HG02970 (cell line): Measurements from ENCODE around the gene ITIH6.
"Not testable (repeated sequence)": the region's sequence is repeated elsewhere in the genome, so short reads cannot be mapped to it uniquely, and the experiment has no call there.

Source experiments
- ATAC-seq: cut with Tn5 transposase; IDR thresholded peaks from one replicate; pipeline ENCODE4 v1.9.1; 2021; ENCODE audit warnings: mild to moderate bottlenecking, moderate library complexity, moderate number of reproducible peaks; ENCODE audit not compliant: unreplicated experiment, low FRiP score

The ITIH6 gene

DNA sequence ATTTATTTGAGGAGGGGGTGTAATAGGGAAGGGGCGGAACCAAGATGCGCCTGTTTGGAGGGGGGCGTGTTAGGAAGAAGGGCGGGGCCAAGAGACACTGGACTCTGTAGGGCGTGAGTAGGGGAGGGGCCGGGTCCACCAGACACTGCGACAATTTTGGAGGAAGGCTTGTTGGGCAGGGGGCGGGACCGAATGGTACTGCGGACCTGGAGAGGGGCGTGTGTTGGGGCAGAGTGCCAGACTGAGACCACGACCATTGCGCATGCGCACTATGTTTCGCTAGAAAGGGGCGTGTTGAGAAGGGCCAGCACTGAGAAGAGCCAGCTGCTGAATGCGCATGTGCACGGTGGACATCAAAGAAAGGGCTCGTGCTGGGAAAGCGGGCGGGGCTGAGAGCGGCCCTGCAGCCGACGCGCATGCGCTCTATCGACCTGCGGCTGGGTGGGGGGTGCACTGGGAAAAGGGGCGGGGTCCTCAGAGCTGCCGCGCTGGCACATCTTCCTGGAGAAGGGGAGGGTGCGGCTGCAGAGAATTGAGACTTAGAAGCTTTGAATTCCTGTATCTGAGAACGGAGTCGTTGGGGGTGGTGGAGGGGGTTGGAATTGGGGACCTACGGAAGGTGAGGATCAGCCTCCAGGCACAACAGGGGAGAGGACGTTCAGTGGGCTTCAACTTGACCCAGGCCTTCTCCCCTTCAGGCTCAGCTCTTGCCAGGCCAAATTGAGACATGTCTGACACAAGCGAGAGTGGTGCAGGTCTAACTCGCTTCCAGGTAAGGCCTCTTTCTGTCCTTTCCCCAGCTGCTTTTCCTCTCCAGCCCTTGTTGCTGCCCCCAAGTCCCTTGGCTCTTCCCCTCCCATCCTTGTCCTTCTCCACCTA lies 10.8 kb upstream of the ITIH6 start:
- ATAC-seq, result peak; percentile 89

DNA sequence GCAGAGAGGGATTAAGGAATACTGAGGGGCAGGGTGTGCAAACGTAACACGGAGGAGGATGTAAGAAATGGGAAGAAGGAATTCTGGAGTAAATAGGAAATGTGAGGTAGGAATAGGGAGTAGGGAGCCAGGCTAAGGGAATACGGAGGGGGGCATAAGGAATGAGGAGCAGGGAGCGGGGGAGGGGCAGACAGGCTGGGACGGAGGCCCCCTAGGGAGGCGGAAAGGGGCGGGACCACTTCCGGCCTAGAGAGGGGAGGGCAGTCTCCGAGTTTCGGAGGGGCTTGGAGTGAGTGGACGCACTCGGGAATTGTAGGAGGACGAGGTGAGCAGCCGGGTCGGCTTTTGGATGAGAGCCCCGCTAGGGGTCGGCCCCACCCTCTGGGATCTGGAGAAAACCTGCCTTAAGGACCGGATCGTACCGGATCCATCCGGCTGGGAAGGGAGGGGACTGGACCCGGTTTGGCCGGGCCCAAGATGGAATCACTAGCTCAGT lies 10.1 kb upstream of the ITIH6 start:
- peak; percentile 14 for ATAC-seq

DNA sequence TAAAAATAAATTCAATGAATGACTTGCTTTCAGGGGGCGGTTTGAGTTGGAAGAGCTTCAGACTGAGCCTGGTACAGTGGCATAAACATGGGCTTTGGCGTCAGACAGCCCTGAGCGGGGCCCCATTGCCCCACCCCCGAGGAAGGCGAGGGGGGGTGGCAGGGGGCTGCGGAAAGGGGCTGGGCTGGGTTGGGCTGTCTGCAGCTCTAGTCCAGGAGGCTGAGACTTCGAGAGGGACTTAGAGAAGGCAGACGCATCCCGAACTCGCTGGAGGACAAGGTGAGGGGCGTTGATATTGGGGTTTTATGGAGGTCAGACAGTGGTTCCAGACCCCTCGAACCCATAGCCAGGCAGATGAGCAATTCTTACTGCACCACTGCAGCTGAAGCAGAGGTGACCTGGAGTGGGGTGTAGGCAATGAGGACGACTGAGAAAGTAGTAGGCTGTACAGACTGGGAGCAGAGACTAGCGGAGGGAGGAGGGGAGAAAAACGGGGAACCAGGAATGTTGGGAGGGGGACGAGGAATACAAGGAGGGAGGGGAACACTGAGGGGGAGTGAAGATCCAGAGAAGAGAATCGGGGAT lies 9.6 kb upstream of the ITIH6 start, which contains the start of gene MAGED2:
Gene MAGED2 (plus strand): TSS at position 222 of the 585 bp plus-strand sequence. CDS start 1,587 bp downstream, outside the sequence.
- ATAC-seq, result no peak

GRCh38 chrX:54799046-54799445 lies 991 bp upstream of the ITIH6 start:
- no peak for ATAC-seq

- no peak for ATAC-seq
Observed at GRCh38 chrX:54794795-54795194, 3.3 kb downstream of the ITIH6 start.

GRCh38 chrX:54794028-54794427 lies 4.0 kb downstream of the ITIH6 start:
- ATAC-seq, result no peak

DNA sequence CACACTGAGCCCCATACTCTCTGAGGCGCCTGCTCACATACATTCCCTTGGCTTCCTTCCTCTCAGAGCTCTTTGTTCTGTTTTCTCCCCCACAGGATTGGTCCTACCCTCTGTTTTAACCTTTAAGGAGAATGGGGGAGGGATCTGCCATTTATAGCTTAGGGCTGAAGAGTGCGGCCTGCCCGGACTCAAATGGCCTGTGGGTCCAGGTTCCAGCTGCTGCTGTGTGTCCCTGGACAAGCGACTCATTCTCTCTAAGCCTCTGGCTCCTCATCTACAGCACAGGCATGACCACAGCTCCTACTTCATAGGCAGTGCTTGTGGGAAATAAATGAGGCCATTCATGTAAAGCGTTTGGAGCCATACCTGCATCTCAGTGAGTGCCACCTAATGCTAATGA lies 8.7 kb downstream of the ITIH6 start:
- ATAC-seq, result not testable (repeated sequence)

DNA sequence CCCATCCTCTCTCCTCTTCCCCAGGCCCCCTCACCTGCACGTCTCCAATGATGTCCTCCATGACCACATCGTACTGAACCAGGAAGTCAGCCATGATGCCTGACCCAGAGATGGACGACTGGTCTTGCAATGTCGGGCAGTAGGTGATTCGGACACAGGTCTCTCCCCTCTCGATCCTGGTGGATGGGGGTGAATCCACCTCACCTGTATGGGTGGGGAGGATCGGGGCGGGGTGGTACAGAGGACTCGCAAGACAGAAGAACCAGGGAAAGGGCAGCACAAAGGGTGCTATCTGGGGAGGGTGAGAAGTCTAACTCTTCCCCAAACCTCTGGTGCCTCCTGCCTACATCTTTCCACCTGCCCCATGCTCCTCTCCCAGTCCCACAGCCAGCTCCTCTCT lies 9.6 kb downstream of the ITIH6 start:
- ATAC-seq, result no peak

DNA sequence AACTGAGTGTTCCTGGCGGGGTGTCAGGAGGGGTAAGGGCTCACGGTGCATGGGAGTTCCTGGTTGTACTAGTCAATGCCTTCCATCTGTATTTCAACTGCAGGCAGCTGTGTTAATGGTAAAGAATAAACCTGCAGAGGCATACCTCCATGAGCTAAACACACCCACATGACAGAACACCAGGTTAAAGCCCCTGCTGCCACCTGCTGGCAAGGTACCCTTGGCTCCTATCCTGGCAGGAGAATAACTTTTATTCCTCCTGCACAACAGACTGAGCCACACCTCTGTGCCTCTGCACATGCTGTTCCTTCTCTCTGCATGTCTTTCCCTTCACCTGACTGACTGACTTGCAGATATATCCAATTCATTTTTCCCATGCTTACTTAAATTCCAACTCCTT lies 11.1 kb downstream of the ITIH6 start:
- no peak for ATAC-seq

DNA sequence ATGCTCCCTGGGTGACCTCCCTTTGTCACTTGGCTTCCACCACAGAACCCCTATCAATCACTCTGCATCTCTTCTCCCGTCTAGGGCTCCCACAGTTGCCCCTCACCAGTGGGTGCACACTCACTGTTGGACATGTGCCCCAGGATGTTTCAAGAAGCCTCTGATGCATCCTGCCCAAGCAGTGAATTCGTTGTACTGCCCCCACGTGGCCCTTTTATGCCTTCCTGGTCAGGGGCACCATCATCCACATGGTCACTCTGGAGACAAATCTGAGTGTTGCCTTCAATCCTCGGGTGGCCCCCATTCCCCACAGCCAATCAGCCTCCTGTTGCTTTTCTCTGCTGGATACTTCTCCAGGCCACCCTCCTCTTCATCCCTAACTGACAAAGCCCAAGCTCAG lies 12.2 kb downstream of the ITIH6 start:
- ATAC-seq, result no peak

DNA sequence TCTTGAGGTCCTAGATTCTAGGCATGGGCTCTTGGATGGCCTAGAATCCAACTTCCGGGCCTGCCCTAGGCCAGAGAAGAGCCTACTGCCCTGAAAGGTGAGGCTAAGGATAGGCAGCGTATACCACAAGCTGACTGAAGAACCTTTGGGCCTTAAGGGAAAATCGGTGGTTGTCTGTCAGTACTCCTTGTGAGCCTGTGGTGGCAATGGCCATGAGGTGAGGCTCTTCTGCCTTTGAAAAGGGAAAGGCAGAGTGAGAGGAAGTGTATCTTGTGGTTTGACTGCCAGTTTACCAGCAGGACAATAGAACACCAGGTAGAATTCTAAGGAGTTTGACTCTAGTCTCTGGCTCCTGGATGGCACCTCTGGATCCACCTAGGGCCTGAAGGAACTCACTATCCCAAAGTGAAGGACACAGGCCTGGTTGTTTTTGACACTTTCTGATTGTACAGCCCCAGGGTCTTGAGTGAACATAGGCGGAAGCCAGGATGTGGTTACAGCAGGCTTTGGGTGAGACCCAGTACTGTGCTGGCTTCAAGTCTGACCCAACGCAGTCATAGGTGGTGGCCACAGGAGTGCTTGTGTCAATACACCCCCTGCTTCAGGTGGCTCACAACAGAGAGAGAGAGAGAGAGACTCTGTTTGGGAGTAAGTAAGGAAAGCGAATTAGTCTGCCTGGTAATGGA lies 20.9 kb downstream of the ITIH6 start:
- no peak for ATAC-seq

DNA sequence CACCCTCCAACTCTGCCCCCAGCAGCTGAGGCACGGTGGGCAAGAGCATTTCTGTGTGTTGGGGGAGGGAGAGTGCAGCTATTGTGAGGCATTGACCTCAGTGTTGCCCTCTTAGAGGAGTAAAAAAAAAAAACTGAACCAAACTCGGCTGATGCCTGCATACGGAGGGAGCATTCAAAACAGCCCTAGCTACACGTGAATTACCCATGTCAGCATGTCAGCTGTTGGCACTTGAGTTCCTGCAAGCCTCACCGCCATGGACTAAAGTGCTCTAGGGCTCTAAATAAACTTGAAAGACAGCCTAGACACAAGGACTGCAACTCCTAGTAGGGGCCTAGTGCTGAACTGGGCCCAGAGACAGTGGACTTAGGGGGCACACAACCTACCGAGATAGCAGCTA lies 22.0 kb downstream of the ITIH6 start:
- ATAC-seq, result no peak

GRCh38 chrX:54774391-54775094 lies 23.5 kb downstream of the ITIH6 start:
- not testable (repeated sequence) for ATAC-seq

DNA sequence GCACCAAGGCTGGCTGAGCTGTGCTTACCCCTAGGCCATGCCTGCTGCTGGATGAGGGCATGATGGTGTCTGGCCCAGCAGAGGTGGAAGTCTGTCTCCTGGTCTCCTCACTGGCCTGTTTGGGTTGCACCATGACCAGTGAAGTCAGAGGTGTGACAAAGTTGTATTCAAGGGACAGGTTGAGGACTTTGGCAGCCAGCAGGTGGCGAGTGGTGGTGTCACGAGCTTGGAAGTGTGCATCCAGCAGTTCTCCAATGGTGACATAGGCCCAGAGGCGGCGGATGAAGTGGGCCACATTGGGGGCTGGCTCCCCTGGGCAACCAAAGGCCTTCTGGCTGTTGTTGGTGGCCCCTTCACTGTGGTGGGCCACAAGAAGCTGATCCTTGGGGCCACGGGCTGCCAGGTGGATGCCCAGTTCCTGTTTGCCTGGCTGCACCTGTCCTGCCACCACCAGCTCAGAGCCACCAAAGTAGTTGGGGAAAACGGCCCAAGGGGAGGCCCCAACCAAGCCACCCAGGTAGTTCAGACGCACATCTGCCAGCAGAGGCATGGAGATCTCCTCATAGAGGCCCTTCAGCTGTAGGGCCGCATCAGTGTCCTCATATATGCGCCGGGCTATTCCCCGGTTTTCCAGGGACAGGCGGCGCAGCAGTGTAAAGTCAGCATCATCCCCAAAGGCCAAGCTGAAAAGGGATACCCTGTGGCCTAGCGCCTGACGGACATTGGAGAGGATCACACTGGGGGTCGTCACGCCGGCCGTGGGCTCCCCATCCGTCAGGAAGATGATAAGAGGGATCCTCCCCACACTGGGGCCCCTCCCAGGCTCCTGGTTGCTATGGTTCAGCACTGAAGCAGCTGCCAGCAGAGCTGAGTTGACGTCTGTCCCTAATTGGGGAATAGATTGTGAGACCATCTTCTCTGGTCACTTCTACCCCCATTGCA lies 39.7 kb downstream of the ITIH6 start:
- no peak for ATAC-seq

GRCh38 chrX:54754854-54755253 lies 43.2 kb downstream of the ITIH6 start:
- no peak for ATAC-seq

- no peak for ATAC-seq
Observed at GRCh38 chrX:54748626-54749025, 49.4 kb downstream of the ITIH6 start.

DNA sequence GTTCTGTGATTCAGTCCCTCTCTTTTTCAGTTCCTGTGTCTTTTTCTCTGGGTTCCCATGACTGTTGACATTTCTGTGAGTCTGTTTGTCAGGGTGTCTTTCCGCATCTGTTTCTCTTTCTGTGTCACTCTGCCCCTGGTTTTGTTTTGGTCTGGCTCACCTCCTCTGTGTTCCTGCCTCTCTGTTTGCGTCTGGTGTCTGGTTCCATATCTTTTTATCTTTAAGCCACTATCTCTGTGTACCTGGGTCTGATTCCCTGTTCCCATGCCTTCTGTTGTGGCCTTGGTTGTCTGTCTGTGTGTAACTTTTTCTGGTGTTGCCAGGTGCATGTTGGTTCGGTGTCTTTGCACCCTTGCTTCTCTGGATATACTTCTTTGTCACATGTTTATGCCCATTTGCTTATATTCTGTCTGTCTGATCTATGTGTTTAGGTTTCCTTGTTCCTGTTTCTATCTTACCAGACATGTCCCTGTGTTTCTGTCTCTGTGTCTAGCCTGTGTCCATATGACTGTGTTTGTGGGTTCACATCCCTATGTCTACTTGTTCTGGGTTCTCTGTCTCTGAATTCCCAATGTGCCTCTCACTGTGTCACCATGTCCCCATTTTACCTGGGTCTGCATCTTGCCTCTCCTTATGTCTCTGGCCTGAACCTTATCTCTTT lies 50.2 kb downstream of the ITIH6 start:
- no peak for ATAC-seq

GRCh38 chrX:54746928-54747327 lies 51.1 kb downstream of the ITIH6 start:
- no peak for ATAC-seq

GRCh38 chrX:54745676-54746075 lies 52.4 kb downstream of the ITIH6 start:
- ATAC-seq, result no peak
